ENCODE data around the gene ARID1A. TPM values are rescaled to one million over a fixed set of nuclear protein-coding genes. Genes with fewer than 3 reads are reported as not detected.

The ARID1A gene
- total and polyA plus RNA-seq, 2 donors (not counting 3 experiments of a cell fraction or from before 2014, with no cell fraction given): 36.9 to 77.2 TPM

DNA sequence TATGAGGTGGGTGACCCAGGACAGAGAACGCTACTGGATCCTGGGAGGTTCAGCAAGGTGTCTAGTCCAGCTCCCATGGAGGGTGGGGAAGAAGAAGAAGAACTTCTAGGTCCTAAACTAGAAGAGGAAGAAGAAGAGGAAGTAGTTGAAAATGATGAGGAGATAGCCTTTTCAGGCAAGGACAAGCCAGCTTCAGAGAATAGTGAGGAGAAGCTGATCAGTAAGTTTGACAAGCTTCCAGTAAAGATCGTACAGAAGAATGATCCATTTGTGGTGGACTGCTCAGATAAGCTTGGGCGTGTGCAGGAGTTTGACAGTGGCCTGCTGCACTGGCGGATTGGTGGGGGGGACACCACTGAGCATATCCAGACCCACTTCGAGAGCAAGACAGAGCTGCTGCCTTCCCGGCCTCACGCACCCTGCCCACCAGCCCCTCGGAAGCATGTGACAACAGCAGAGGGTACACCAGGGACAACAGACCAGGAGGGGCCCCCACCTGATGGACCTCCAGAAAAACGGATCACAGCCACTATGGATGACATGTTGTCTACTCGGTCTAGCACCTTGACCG lies 83.4 kb downstream of the ARID1A start:
- CTCF ChIA-PET: interaction anchor here (1.5 to 1.7 kb wide), 2 partner anchors 10 to 177 kb away, joined by 3 to 7 read pairs; no protein-coding TSS in a partner anchor
- no peaks in the 10 kb centered on the region for H3K27me3 ChIP-seq (ENCODE audit: control insufficient read depth in 2 of 2, insufficient read depth in 2 of 2, low read length in 2 of 2)
- FAIRE-seq: no peak

DNA sequence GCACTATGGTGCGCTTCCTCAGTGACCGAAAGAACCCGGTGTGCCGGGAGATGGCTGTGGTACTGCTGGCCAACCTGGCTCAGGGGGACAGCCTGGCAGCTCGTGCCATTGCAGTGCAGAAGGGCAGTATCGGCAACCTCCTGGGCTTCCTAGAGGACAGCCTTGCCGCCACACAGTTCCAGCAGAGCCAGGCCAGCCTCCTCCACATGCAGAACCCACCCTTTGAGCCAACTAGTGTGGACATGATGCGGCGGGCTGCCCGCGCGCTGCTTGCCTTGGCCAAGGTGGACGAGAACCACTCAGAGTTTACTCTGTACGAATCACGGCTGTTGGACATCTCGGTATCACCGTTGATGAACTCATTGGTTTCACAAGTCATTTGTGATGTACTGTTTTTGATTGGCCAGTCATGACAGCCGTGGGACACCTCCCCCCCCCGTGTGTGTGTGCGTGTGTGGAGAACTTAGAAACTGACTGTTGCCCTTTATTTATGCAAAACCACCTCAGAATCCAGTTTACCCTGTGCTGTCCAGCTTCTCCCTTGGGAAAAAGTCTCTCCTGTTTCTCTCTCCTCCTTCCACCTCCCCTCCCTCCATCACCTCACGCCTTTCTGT lies 84.6 kb downstream of the ARID1A start:
- peaks cover 23 to 31% of the 10 kb centered on the region in 2 experiments for H3K36me3 ChIP-seq (ENCODE audit: control insufficient read depth in 2 of 2, extremely low read depth in 1 of 2, insufficient read depth in 2 of 2, low read length in 2 of 2)
- no peak overlapping the region for H3K4me2 ChIP-seq (ENCODE audit: insufficient read depth, low read length)

More for the DNA sequence above, 83.4 kb downstream of the ARID1A start:
- H3K4me1 ChIP-seq (ENCODE audit: control insufficient read depth, extremely low read depth, insufficient read depth, low read length): peaks cover 10% of the 10 kb centered on the region
- no peak overlapping the region for H3K27ac ChIP-seq (ENCODE audit: insufficient read depth, low read depth, low read length)
- BruUV-seq (replicated peaks): no TSS peak
- intact Hi-C loops (cut with micrococcal nuclease): no loop called here
- H3K4me2 ChIP-seq (ENCODE audit: insufficient read depth, low read length): no peak overlapping the region
- no peaks in the 10 kb centered on the region for H3K9me1 ChIP-seq (replicated peaks; ENCODE audit: control insufficient read depth, extremely low read depth, insufficient read depth, low read length)
- H2AFZ ChIP-seq (ENCODE audit: low read depth, low read length): no peak overlapping the region
- H3K9me3 ChIP-seq (replicated peaks; ENCODE audit: control insufficient read depth, insufficient read depth, low read length): no peaks in the 10 kb centered on the region
- H3K9ac ChIP-seq (replicated peaks; ENCODE audit: extremely low read depth, insufficient read depth, low read length): no peak overlapping the region
- POLR2A ChIA-PET: no interaction called here
- H3K4me3 ChIP-seq (replicated peaks in 1 of 3; ENCODE audit: insufficient read depth in 1 of 3, low read depth in 1 of 3, low read length in 3 of 3): no peak overlapping the region
- H4K20me1 ChIP-seq (replicated peaks; ENCODE audit: control insufficient read depth, extremely low read depth, insufficient read depth, low read length): no peaks in the 10 kb centered on the region
- no peak for DNase-seq (ENCODE audit: low read depth, low spot score)
- dilution Hi-C loops (cut with MboI; ENCODE audit: extremely low pct_ligation_motif_present, low sequenced_read_pairs): no loop called here
- H3K36me3 ChIP-seq (ENCODE audit: control insufficient read depth in 2 of 2, extremely low read depth in 1 of 2, insufficient read depth in 2 of 2, low read length in 2 of 2): peaks cover 33 to 43% of the 10 kb centered on the region in 2 experiments
- H3K79me2 ChIP-seq (ENCODE audit: control insufficient read depth, insufficient read depth, low read length): peaks cover 6% of the 10 kb centered on the region
- TF ChIP-seq POLR2A (IDR thresholded peaks at IDR 0.05; ENCODE audit: low read depth, low read length) (no peak), JUN (IDR thresholded peaks at IDR 0.05; ENCODE audit: borderline replicate concordance, insufficient read depth, insufficient read length, low read depth) (no peak), GATA2 (IDR thresholded peaks at IDR 0.05; ENCODE audit: insufficient read depth, insufficient read length, low read depth, low read length) (no peak), EZH2 (IDR thresholded peaks at IDR 0.05; ENCODE audit: borderline replicate concordance, low read depth, low read length, severe bottlenecking) (no peak), MYC (IDR thresholded peaks at IDR 0.05; ENCODE audit: low read depth, low read length) (no peak)

More for the DNA sequence above, 84.6 kb downstream of the ARID1A start:
- Histone ChIP-seq H3K4me1 (ENCODE audit: control insufficient read depth, extremely low read depth, insufficient read depth, low read length) (peaks cover 16% of the 10 kb centered on the region), H2AFZ (ENCODE audit: low read depth, low read length) (no peak overlapping the region), H3K9me1 (replicated peaks; ENCODE audit: control insufficient read depth, extremely low read depth, insufficient read depth, low read length) (no peaks in the 10 kb centered on the region), H3K27ac (ENCODE audit: insufficient read depth, low read depth, low read length) (no peak overlapping the region), H3K9me3 (replicated peaks; ENCODE audit: control insufficient read depth, insufficient read depth, low read length) (no peaks in the 10 kb centered on the region), H4K20me1 (replicated peaks; ENCODE audit: control insufficient read depth, extremely low read depth, insufficient read depth, low read length) (no peaks in the 10 kb centered on the region), H3K4me3 (replicated peaks in 1 of 3; ENCODE audit: insufficient read depth in 1 of 3, low read depth in 1 of 3, low read length in 3 of 3) (no peak overlapping the region), H3K79me2 (ENCODE audit: control insufficient read depth, insufficient read depth, low read length) (peaks cover 6% of the 10 kb centered on the region), H3K27me3 (ENCODE audit: control insufficient read depth in 2 of 2, insufficient read depth in 2 of 2, low read length in 2 of 2) (no peaks in the 10 kb centered on the region), H3K9ac (replicated peaks; ENCODE audit: extremely low read depth, insufficient read depth, low read length) (no peak overlapping the region)
- TF ChIP-seq JUN (IDR thresholded peaks at IDR 0.05; ENCODE audit: borderline replicate concordance, insufficient read depth, insufficient read length, low read depth) (no peak), POLR2AphosphoS5 (IDR thresholded peaks at IDR 0.05; ENCODE audit: insufficient read depth, low read depth, low read length) (no peak), EZH2 (IDR thresholded peaks at IDR 0.05; ENCODE audit: borderline replicate concordance, low read depth, low read length, severe bottlenecking) (no peak), POLR2A (IDR thresholded peaks at IDR 0.05; ENCODE audit: low read depth, low read length) (no peak), FOS (IDR thresholded peaks at IDR 0.05; ENCODE audit: borderline replicate concordance, insufficient read depth, low read length) (no peak), MYC (IDR thresholded peaks at IDR 0.05; ENCODE audit: low read depth, low read length) (no peak), GATA2 (IDR thresholded peaks at IDR 0.05; ENCODE audit: insufficient read depth, insufficient read length, low read depth, low read length) (no peak), MAX (IDR thresholded peaks at IDR 0.05; ENCODE audit: insufficient read depth, insufficient read length) (no peak)
- TF ChIP-seq, protein P1, sequence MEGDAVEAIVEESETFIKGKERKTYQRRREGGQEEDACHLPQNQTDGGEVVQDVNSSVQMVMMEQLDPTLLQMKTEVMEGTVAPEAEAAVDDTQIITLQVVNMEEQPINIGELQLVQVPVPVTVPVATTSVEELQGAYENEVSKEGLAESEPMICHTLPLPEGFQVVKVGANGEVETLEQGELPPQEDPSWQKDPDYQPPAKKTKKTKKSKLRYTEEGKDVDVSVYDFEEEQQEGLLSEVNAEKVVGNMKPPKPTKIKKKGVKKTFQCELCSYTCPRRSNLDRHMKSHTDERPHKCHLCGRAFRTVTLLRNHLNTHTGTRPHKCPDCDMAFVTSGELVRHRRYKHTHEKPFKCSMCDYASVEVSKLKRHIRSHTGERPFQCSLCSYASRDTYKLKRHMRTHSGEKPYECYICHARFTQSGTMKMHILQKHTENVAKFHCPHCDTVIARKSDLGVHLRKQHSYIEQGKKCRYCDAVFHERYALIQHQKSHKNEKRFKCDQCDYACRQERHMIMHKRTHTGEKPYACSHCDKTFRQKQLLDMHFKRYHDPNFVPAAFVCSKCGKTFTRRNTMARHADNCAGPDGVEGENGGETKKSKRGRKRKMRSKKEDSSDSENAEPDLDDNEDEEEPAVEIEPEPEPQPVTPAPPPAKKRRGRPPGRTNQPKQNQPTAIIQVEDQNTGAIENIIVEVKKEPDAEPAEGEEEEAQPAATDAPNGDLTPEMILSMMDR (IDR thresholded peaks at IDR 0.05; ENCODE audit: extremely low read depth in 1 of 2, insufficient read depth in 1 of 2, low read depth in 1 of 2, low read length in 2 of 2): no peak
- no TSS peak for BruUV-seq (replicated peaks)
- dilution Hi-C loops (cut with MboI; ENCODE audit: extremely low pct_ligation_motif_present, low sequenced_read_pairs) (no loop called here), intact Hi-C loops (cut with micrococcal nuclease) (no loop called here)
- ChIA-PET CTCF (interaction anchor here (1.5 kb wide), 1 partner anchor 178 kb away, joined by 3 read pairs; no protein-coding TSS in a partner anchor), POLR2A (no interaction called here)
- no peak for DNase-seq (ENCODE audit: low read depth, low spot score)
- no peak for FAIRE-seq
